HTR-8/SVneo (cell line): ENCODE measurements around the gene CDHR4.
"Not testable (repeated sequence)": the region's sequence is repeated elsewhere in the genome, so short reads cannot be mapped to it uniquely, and the experiment has no call there.

ENCODE experiments used
- DNase-seq: peaks from one replicate; pipeline ENCODE4 v3.0.0; 2011; ENCODE audit warnings: low spot score, mixed read lengths; ENCODE audit not compliant: insufficient read length
- FAIRE-seq: peaks from 2 replicates; lab custom pipeline; 2011; peaks lifted over from hg19 to GRCh38; lab: Jason Lieb, UNC

The CDHR4 gene, protein sequence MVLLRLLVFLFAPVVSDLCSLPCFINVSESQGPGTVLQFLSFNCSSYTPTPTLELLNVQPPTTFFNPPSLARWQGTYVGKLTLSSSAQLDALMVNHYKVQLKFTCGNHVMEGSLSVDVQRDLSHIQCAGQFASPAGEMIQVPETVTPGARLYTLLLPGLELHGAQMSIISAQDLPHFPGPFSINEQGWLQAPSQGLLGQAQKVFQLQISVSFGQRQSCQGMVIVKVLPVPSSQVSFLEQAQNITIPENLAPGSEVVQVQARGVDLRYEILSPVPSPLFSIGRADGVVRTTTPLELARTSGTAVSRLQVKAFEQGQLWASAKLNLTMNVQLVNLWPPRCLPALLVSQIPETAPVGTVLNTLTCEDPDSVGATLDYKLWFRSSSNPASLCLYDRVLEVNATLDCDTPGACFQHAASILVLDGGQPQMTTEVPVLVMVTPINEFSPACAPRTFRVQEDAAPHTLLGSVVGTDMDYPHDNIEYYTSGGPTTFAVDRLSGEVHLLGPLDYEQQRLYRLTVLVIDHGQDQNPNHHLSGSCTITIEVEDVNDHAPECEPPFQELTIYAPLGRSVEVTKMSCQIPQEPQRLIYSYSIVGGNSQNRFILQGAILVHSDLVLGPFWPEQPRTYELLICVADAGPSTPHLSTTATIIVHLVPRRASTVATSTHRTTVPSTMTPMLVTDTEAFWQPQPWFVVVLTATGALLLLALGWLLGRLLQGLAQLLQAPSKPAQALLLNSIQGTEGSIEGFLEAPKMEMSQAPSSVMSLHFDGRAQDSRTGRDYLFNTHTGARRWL

DNA sequence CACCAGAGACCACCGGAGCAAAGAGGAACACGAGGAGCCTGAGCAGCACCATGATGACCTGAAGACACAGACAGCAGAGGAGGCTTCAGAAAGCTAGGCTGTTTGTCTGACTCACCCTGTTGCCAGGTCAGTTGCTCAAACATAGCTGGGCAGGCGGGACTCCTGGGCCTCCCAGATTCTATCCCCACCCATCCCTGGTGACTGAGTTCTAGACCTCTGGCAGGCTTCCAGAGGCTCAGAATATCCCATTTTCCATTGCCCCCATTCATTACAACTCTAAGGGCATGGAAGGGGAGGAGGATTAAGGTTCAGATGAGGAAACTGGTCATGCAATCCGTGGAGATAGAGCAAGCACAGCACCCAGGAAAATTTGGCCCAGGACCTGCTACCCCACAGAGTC lies at the start of gene CDHR4:
CDHR4 (minus strand) TSS at position 113 of the 400 bp plus-strand sequence; CDS start at position 52, 61 bp downstream.
- DNase-seq (peak; percentile 76), FAIRE-seq (peak; percentile 54)

DNA sequence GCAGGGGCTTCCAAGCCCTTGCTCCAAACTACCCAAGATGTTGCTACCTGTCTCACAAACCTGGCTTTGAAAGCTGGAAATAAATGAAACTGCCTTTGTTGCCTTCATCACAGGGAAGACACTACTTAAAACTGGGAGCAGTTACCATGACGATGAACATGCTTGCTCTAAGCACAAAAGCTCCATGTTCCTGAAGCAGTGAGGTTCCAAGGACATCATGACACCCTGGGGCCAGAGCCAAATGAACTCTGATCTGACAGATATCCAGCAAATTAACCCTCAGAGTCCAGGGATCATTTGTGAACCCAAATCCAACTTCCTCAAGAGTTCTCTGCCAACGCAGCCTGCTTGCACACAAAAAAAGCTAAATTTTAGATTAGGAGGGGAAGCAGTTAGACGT lies 46.0 kb upstream of the CDHR4 start:
- FAIRE-seq = no peak
- no peak for DNase-seq

DNA sequence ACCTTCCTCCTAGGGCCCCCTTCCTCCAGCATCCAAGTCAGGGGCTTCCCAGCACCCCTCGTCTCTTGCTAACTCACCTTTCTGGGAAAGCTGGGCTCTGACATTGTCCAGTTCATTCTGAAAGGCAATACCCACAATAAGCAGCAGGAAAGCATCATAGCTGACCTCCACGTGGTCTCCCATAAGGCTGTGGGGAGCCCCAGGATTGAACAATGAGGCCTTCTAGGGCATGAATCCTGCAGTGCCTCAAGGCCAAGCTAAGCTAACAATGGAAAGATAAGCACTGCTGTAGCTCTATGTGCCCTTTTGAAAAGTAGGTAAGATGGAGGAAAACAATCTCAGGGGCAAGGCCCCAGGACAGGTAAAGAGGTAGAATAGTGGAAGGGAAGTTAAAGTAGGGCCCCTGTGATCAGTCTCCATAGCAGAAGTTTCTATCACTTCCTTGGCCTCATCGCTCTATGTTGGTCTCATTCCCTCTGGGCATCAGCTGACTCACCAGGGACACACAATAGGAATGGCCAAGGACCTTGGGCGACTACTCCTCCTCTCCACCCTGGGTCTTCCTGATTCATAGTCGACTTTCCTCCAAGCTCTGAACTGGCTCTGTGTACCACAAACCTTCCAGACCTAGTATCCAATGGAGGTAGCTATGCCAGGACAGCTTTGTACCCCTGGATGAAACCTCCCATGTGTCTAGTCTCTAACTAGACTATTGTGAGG lies 45.0 kb upstream of the CDHR4 start:
- FAIRE-seq (no peak), DNase-seq (no peak)

DNA sequence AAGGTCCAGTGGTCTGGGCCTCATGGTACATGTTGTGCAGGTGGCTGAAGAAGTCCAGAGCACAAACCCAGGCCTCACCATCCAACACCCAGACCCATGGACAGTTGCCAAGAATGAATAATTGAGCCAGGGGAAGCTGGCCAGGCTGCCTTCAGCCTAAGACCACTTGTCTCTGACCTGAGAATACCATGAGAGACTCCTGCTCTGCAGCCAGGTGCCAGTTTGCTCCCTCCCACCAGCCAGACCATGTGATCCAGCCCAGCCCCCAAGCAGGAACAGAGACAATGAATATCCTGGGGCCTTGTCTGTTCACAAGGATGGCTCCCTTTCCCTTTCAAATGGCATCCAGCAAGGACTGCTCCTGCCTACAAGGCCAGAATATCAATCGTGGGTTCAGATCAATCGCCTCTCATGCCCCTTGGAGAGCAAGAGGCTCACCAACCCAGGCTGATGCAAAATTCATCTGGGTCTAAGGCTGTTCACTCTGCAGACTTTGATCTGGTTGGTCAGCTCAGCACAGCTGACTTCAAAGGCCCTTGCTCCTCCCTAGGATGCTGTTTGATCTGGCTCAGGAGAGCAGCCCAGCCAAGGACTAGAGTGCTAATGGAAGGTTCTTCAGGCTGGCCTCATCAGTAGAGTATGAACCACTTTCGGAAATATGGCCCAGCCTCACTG lies 43.3 kb upstream of the CDHR4 start:
- DNase-seq = no peak

DNA sequence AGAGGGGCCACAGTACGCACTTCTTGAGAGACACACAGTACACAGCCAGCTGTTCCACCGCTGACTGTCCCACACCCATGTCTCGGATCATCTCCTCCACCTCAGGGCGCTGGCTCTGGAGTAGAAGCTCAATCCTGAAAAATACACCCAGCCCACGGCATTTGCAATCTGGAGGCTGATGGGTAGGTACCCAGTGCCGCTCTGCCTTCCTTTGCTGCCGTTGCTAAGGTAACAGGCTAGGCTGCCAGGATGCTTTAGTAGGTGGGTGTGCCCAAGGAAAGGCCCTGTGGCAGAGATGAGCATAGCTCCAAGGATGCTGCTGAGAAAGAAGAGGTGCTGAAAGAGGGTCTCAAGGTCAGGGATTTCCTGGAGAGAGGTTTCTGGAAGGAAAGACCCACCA lies 42.1 kb upstream of the CDHR4 start:
- FAIRE-seq = no peak
- no peak for DNase-seq

More for the DNA sequence above, 43.3 kb upstream of the CDHR4 start:
- FAIRE-seq = no peak

DNA sequence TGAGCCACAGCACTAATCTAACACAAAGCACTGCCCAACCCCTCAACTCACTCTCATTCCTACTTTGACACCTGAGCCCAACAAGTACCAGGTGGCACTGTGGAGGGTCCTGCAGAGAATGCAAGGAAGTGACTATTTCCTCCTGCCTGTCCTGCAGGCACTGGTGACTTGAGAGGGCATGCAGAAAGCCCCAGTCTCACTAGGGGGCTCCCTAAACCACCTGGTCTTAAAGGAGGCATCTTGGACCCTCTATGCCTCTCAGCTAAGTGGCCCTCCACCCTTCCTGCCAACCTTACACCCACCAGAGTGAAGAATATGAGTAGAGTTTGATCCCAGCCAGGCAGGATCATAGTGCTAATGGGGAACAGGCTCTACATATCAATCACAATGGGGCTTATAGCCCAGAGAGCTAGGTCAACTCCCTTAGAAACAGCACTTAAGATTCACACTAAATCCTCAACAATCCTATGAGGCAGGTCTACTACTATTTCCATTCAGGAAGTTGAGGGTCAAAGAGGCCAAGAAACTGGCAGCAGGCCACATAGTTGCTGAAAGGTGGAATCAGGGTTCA lies 41.5 kb upstream of the CDHR4 start:
- DNase-seq = no peak
- FAIRE-seq = peak; percentile 20

DNA sequence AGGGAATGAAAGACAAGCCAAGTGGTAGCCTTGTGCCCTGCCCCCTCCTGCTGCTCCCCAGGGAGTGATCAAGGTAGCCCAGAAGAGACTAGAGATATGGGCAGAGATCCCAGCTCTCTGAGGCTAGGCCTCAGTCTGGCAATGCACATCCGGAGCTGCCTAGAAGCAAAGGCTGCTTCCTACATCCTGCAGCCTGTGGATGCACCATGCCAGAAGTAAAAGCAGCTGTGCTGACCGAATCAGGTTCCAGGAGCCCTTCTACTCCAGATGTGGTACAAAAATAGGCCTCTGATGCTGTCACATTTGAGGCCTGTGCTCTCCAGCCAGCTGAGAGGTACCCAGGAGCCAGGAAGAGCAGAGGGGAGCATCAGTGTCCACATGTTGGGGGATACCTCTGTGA lies 40.7 kb upstream of the CDHR4 start:
- DNase-seq (no peak), FAIRE-seq (no peak)

DNA sequence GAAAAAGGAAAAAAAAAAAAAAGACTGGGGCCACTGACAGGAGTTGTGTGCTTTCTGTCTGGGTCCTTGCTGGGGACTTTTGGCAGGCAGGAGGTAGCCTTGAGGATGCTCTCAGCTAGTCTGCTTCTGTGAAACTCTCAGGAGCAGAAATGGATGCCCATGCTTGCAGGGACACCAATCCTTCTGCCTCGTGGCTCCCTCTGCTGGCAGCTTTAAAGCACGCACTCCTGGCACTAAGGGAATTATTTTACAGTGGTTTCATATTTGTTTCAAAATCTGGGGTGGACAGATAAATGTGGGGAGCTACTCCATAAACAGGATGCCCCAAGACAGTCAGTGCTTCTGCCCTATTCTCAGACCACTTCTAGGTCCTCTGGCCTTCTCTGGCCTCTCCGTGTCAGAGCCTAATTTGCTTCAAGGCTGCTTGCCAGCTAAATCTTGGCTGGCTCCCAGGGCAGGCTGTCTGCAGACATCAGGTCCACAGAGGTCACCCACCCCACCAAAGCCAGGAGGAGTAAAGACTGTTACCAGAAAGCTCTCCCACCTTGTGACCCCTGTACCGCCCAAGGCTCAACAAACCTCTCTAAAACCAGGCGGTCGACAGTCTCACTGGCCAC lies 39.6 kb upstream of the CDHR4 start:
- FAIRE-seq = peak; percentile 70
- DNase-seq = peak; percentile 81

DNA sequence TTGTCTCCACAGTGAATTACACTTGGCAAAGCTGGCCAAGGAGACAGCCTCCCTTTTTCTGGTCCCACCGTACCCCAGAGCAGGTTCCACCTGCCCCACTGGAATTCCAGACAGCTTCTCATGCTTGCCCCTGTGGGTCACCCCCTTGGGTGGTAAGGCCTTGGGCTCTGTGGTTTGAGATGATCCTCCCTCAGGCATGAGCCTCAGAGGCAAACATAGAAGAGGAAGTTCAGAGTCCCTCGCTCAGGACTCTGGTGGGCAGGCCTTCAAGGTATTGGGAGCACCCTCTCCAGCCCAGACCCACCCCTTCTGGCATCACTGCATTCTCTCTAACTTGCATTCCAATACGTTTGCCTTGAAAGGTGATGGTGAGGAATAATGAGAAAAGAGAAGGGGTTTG lies 31.7 kb upstream of the CDHR4 start:
- no peak for FAIRE-seq
- no peak for DNase-seq

DNA sequence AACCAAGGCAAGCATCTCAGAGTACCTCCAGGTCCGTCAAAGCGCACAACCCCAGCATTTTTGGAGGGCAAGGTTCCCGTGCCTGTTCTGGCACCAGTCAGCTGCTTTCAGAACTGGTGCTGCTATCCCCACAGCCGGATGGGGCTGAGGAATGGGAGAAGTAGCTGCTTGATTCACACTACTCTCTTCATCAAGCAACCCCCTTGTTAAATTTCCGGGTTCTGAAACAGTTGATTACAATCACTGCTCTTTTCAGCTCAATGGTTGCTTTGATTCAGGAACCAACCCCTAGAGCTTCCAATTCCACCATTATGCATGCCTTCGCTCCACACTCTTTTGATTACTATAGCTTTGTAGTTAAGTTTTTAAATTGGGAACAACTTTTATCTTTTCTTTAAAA lies 26.3 kb upstream of the CDHR4 start:
- no peak for FAIRE-seq
- DNase-seq = no peak

DNA sequence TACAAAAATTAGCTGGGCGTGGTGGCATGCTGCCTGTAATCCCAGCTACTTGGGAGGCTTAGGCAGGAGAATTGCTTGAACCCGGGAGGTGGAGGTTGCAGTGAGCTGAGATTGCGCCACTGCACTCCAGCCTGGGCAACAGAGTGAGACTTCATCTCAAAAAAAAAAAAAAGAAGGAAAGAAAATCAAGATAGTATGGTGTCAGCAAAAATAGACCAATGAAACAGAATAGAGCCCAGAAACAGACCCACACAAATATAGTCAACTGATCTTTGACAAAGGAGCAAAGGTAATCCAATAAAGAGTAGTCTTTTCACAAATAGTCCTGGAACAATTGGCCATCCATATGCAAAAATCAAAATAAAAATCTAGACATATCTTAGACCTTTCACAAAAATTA lies 23.5 kb upstream of the CDHR4 start:
- not testable (repeated sequence) for DNase-seq, FAIRE-seq

DNA sequence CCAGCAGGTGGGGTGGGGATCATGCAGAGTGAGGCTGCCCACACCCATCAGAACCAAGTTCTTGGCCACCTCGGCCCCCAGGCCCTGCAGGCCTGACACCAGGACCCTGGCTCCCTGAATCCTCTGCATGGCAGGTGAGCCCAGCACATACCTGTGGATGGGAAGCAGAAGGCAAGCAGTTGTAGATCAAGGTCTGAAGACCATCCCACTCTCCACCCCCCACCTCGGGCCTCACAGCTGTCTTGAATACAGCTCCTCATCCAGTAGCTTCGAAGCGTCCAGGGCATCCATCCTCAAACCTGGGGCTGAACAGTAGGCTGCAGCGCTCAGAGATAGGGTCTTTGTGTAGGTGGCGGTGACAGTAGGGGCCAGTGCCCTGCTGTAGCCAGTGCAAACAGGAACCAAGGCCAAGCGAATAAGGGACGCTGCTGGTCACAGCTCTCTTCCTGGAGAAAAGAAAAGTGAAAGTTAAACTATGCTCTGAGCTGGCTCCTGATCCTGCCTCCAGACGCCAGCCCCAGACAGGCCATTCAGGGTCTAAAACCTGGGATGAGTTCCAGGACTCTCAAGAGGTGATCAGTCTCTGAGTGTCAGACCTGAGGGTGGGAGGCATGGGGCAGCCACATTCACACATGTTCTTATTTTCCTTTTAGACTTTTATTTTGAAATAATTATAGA lies 14.0 kb upstream of the CDHR4 start, which contains the start of gene UBA7:
UBA7 (minus strand) TSS at position 457 of the 678 bp plus-strand sequence; CDS start at position 291, 166 bp downstream.
- FAIRE-seq (no peak), DNase-seq (peak; percentile 70)

DNA sequence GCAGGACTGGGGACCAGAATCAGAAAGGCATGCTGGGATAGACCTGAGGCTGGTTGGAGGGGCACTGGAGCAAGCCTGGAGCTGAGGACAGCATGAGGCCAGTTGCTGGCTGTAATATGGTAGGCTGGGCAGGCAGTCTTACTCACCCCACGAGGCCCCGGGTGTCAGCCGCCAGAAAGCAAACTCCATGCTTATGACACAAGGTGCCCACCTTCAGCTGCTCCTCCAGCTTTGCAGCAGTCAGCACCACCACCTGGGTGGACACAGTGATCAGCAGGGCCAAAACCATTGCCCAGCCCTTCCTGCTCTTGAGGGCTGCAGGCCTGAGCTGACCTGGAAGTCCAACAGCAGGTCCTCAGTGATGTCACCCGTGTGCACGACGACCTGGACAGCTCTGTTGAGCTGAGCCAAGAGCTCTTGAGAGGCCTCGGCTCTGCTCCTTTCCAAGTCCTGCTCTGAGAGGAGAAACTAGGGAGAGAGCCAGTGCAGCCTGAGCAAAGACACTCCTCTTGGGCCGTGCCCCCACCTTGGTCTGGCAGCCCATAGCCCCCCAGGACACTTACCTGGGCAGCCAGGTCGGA lies 13.3 kb upstream of the CDHR4 start:
- FAIRE-seq = no peak

DNA sequence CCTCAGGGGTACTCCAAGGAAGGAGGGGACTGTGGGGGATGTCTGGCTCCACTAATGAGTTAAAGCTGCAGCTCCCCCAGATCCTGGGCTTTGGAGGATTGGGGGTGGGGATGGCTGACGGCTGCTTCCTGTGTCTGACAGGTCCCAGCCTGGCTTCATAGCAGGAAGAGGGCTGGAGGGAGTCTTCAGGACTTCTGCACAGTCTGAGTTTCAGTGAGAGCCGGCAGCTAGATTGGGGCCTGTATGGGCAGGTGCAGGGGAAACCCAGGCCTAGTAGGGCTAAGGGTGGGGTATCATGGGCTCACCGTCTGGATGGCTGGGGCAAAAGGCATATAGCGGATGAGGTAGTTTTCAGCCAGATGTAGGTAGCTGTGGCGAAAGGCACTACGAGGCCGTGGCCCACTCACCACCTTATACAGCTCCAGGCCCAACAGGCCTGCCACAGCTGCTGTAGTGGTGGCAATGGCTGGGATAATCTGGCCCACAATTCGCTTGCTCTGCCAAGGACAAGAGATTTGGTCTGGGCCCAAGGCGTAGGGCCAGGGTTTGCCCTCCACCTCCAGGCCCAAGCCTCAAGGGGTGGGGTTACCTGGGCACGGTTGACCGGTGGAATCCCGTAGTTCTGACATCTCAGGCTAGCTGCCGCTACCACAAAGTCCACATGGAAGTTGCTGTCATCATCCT lies 7.9 kb upstream of the CDHR4 start:
- no peak for DNase-seq
- no peak for FAIRE-seq

More for the DNA sequence above, 13.3 kb upstream of the CDHR4 start:
- no peak for DNase-seq

DNA sequence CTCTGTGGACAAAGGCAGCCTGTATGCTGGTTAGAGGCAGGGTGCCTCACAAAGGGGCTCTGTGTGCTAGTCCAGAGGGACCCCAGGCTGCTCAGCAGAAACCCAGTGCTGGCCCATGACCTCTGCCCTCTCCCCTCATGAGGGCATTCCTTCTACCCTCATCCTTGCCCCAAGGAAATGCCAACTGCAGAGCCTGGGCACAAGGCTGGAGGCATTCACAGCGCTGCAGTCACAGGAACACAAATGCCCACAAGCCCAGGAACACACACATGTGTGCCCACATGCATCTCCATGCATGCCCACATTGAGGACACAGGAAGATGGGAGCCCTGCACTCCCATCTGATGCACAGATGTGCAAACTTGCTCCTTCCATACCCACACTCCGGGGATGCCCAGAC lies 7.2 kb upstream of the CDHR4 start:
- no peak for FAIRE-seq
- no peak for DNase-seq

DNA sequence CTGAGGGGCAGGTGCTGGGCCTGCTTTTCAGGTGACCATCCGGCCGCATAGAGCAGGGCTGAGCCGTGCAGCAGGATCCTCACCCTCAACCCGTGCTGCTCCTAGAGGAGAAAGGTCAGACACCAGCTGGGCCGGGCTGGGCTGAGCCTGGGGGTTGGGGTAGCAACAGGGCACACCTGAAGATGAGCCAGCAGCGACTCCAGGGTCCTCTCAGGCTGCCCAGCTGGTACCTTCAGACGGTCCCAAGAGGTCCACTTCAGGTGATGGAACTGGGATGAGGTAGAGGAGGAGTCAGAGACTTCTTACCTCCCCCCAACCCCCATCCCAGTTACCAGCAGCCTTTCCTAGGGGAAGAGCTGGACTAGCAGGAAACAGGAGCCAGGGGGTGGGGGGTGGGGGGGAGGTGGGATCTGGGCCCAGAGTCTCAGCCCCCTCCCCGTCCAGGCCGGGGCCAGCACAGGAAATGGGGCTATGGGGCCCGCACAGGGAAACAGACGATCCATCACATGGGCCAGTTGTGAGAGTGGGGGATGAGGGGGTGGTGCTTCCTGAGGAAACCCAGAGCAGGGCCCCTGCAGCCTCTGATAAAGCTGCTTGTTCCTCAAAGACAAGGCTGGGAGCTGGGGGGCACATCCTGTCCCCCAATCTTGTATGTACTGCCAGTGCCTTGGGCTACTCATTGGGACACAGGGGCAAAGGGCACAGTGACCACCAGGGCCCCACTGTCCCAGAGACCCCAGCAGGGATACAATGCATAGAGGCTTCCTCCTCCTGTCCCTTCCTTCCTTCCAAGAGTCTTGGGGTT lies 6.4 kb upstream of the CDHR4 start:
- DNase-seq (no peak), FAIRE-seq (no peak)

DNA sequence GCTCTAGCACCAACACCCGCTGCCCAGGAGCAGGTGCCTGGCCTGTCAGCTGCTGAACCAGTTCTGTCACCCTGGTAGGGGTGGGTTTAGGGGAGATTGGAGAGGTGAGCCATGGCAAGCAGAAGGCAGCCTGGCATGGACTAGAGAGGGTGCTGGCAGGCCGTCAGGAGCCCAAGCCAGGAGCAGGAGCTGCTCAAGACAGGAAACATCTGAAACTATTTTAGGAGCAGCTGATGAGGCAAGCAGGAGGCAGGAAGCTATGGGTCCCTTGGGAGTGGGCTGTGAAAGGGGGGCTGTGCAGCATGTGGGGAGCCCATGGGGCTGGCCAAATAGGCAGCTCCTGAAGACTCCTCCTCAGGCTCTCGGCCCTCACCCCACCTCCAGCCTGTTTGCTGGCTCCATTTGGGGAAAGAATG lies 5.7 kb upstream of the CDHR4 start:
- FAIRE-seq = no peak
- DNase-seq = no peak
